ENCODE data around the gene ENO3.
A peak's percentile ranks its signal among the peaks of the same experiment; 100 is the strongest.
"Not testable (repeated sequence)": the region's sequence is repeated elsewhere in the genome, so short reads cannot be mapped to it uniquely, and the experiment has no call there.

The ENO3 gene

DNA sequence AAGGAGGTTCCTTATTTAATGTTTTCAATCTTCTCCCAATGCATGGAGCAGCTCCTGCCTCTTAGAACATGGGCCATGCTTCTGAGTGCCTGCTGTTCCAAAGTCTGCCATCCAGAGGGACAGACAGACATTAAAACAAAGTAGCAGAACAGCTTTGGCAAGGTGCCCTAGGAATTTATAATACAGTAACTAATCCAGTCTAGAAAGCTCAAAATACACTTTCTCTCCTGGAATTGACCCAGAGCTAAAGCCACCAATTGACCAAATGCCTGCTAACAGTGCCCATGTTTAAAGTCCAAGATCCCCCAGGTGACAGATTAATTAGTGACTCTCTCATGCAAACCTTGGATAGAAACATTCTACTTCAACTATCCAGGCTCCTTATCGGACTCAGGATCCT lies 36.9 kb upstream of the ENO3 start:
- no peak overlapping the region for H3K4me3 ChIP-seq (ENCODE audit: low read length)
- peak; percentile 69 for DNase-seq (ENCODE audit: low read depth)
- TF ChIP-seq, protein P1, sequence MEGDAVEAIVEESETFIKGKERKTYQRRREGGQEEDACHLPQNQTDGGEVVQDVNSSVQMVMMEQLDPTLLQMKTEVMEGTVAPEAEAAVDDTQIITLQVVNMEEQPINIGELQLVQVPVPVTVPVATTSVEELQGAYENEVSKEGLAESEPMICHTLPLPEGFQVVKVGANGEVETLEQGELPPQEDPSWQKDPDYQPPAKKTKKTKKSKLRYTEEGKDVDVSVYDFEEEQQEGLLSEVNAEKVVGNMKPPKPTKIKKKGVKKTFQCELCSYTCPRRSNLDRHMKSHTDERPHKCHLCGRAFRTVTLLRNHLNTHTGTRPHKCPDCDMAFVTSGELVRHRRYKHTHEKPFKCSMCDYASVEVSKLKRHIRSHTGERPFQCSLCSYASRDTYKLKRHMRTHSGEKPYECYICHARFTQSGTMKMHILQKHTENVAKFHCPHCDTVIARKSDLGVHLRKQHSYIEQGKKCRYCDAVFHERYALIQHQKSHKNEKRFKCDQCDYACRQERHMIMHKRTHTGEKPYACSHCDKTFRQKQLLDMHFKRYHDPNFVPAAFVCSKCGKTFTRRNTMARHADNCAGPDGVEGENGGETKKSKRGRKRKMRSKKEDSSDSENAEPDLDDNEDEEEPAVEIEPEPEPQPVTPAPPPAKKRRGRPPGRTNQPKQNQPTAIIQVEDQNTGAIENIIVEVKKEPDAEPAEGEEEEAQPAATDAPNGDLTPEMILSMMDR (conservative IDR thresholded peaks at IDR 0.05; ENCODE audit: low read depth, low read length), result peak; percentile 31

- DNase-seq (ENCODE audit: low read depth); H3K4me3 ChIP-seq (ENCODE audit: low read length): not testable (repeated sequence)
Observed at GRCh38 chr17:4914551-4914950, 36.4 kb upstream of the ENO3 start.

- TF ChIP-seq, protein P1 (conservative IDR thresholded peaks at IDR 0.05; ENCODE audit: low read depth, low read length), result no peak
- H3K4me3 ChIP-seq (ENCODE audit: low read length), result no peak overlapping the region
- DNase-seq (ENCODE audit: low read depth), result no peak
Observed at GRCh38 chr17:4919511-4920047, 31.3 kb upstream of the ENO3 start.

GRCh38 chr17:4920351-4921048 lies 30.4 kb upstream of the ENO3 start:
- H3K4me3 ChIP-seq (ENCODE audit: low read length), result no peak overlapping the region
- DNase-seq (ENCODE audit: low read depth), result no peak
- TF ChIP-seq, protein P1 (conservative IDR thresholded peaks at IDR 0.05; ENCODE audit: low read depth, low read length), result no peak

- no peak for DNase-seq (ENCODE audit: low read depth)
- TF ChIP-seq, protein P1 (conservative IDR thresholded peaks at IDR 0.05; ENCODE audit: low read depth, low read length), result no peak
- no peak overlapping the region for H3K4me3 ChIP-seq (ENCODE audit: low read length)
Observed at GRCh38 chr17:4921320-4921719, 29.6 kb upstream of the ENO3 start.

GRCh38 chr17:4926577-4927335 lies 24.2 kb upstream of the ENO3 start:
- not testable (repeated sequence) for H3K4me3 ChIP-seq (ENCODE audit: low read length); DNase-seq (ENCODE audit: low read depth)

DNA sequence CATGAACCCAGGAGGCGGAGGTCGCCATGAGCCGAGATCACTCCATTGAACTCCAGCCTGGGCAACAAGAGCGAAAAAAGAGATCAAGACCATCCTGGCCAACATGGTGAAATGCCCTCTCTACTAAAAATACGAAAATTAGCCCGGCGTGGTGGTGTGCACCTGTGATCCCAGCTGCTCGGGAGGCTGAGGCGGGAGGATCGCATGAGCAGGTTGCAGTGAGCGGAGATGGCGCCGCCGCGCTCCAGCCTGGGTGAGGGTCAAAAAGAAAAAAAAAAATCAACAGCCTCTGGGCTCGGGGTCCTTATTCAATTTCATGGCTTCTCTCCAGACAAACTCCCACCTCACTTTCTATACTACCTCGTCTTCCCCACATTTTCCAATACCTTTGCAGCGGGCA lies 22.0 kb upstream of the ENO3 start:
- TF ChIP-seq, protein P1 (conservative IDR thresholded peaks at IDR 0.05; ENCODE audit: low read depth, low read length), result no peak
- H3K4me3 ChIP-seq (ENCODE audit: low read length), result no peak overlapping the region
- DNase-seq (ENCODE audit: low read depth), result no peak

DNA sequence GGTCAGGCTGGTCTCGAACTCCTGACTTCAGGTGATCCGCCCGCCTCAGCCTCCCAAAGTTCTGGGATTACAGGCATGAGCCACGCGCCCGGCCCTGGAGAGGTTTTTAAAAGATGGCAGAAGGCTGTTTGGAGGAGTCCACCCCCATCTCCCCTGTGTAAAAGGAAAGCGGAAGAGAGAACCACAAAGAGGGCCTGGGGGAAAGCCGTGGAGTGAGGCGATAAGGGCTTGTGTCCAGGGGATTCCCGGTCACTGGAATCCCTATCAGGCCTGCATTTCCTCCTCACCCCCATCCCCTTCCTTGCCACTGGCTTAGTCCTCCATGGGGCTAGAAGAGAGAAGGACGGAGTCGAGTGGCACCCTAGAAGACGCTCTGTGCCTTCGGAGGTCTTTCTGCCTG lies 19.0 kb upstream of the ENO3 start, which contains the start of gene GP1BA:
Gene GP1BA, plus strand, starts transcription at position 315 of the 400 bp plus-strand sequence. CDS start 328 bp downstream, outside the sequence.
- DNase-seq (ENCODE audit: low read depth), result no peak
- TF ChIP-seq, protein P1 (conservative IDR thresholded peaks at IDR 0.05; ENCODE audit: low read depth, low read length), result no peak
- no peak within 1 kb of the TSS for H3K4me3 ChIP-seq (ENCODE audit: low read length)

All from retinal pigment epithelial cell (primary cell).